H1 (cell line): ENCODE results near the gene AP1S1.

Experiments
- CEBPB ChIP-seq: IDR thresholded peaks from 2 replicates; pipeline ENCODE4 v1.6.1; 2012; ENCODE audit warnings: low read depth, low read length
- EGR1 ChIP-seq: IDR thresholded peaks from 2 replicates; pipeline ENCODE4 v1.6.1; 2011; ENCODE audit warnings: low read depth, low read length, borderline replicate concordance
- EP300 ChIP-seq, 2 experiments: IDR thresholded peaks; 1 replicate in 1 of 2; 2 replicates in 1 of 2; pipeline ENCODE4 v1.6.1; 2011 to 2012; ENCODE audit warnings: low read depth in 2 of 2, low read length in 2 of 2, mild to moderate bottlenecking in 2 of 2, borderline replicate concordance in 1 of 2, inconsistent platforms in 1 of 2, moderate library complexity in 1 of 2
- FOSL1 ChIP-seq: IDR thresholded peaks from 2 replicates; pipeline ENCODE4 v1.6.1; 2011; ENCODE audit warnings: mild to moderate bottlenecking, low read depth, low read length, moderate library complexity; ENCODE audit not compliant: insufficient read depth
- HDAC2 ChIP-seq, 2 experiments: fragments of 300-600 bp in 1 of 2; sonication (generic) in 1 of 2; IDR thresholded peaks; 2 replicates each; pipeline ENCODE4 v1.6.1; 2011 to 2012; ENCODE audit warnings: low read depth in 2 of 2, low read length in 2 of 2, mild to moderate bottlenecking in 2 of 2, moderate library complexity in 2 of 2, borderline replicate concordance in 1 of 2, inconsistent platforms in 1 of 2
- HDAC6 ChIP-seq: IDR thresholded peaks from one replicate; pipeline ENCODE4 v1.7.1; 2012; ENCODE audit warnings: low read depth, mild to moderate bottlenecking, inconsistent platforms, low read length, moderate library complexity
- JUND ChIP-seq: IDR thresholded peaks from 2 replicates; pipeline ENCODE4 v1.6.1; 2011; ENCODE audit warnings: mild to moderate bottlenecking, improper control_type of control experiment, low read length
- KDM4A ChIP-seq: IDR thresholded peaks from one replicate; pipeline ENCODE4 v1.7.1; 2012; ENCODE audit warnings: low read depth, mild to moderate bottlenecking, moderate library complexity, low read length, inconsistent platforms; ENCODE audit not compliant: severe bottlenecking
- POLR2A ChIP-seq, 2 experiments: IDR thresholded peaks; 1 replicate in 1 of 2; 2 replicates in 1 of 2; pipeline ENCODE4 v1.6.1; 2011; ENCODE audit warnings: low read depth in 2 of 2, low read length in 2 of 2, mild to moderate bottlenecking in 2 of 2; ENCODE audit errors: control extremely low read depth in 1 of 2
- RXRA ChIP-seq: IDR thresholded peaks from 2 replicates; pipeline ENCODE4 v1.6.1; 2011; ENCODE audit warnings: low read depth, mild to moderate bottlenecking, low read length, moderate library complexity; ENCODE audit not compliant: insufficient read depth
- SAP30 ChIP-seq: fragments of 300-600 bp; sonication (generic); IDR thresholded peaks from 2 replicates; pipeline ENCODE4 v1.7.1; 2012; ENCODE audit warnings: low read length, moderate library complexity, mild to moderate bottlenecking, inconsistent platforms; ENCODE audit not compliant: insufficient read depth, insufficient replicate concordance
- SIN3A ChIP-seq, 2 experiments: IDR thresholded peaks in 1 of 2; conservative IDR thresholded peaks in 1 of 2; 2 replicates each; pipeline ENCODE4 v1.6.1; 2011 to 2012; ENCODE audit warnings: low read length in 2 of 2, improper control_type of control experiment in 1 of 2, low read depth in 1 of 2, mild to moderate bottlenecking in 1 of 2
- ZNF274 ChIP-seq: IDR thresholded peaks from 2 replicates; pipeline ENCODE4 v1.7.0; 2012; ENCODE audit warnings: low read length, borderline replicate concordance; ENCODE audit errors: extremely low read depth
- TF ChIP-seq, protein P1 (sequence below), 3 experiments: IDR thresholded peaks; 1 replicate in 2 of 3; 2 replicates in 1 of 3; pipeline versions ENCODE4 v1.5.1 to v1.6.1; 2011; ENCODE audit warnings: low read length in 3 of 3, mild to moderate bottlenecking in 3 of 3, inconsistent platforms in 2 of 3, low read depth in 1 of 3, moderate library complexity in 1 of 3; ENCODE audit not compliant: insufficient read depth in 1 of 3; ENCODE audit errors: control extremely low read depth in 1 of 3

DNA sequence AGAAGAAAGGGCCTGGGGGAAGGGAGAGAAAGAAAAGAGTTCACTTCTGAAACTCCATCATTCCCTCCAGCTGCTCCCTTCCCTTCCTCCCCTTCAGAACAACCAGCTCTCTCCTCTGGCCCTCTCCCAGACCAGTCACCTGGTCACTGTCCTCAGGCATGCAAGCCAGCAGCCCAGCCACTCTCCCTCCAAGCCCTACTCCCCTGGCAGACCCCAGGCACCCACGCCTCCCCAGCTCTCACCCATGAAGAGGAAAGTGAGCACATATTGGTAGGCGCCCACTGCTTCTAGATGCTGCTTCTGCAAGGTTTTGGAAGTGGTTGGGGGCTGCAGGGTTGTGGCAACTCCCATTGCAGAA, 46.2 kb downstream of the AP1S1 start:
- TF ChIP-seq ZNF274 (no peak), SAP30 (no peak), SIN3A (conservative IDR thresholded peaks at IDR 0.05 in 1 of 2, IDR thresholded peaks at IDR 0.05 in 1 of 2; ENCODE audit: low read depth in 1 of 2, low read length in 2 of 2) (no peak), CEBPB (no peak), KDM4A (no peak), POLR2A (IDR thresholded peaks at IDR 0.05; ENCODE audit: control extremely low read depth in 1 of 2, low read depth in 2 of 2, low read length in 2 of 2) (no peak), RXRA (no peak), JUND (no peak), EGR1 (no peak), FOSL1 (no peak), EP300 (IDR thresholded peaks at IDR 0.05; ENCODE audit: borderline replicate concordance in 1 of 2, low read depth in 2 of 2, low read length in 2 of 2) (no peak), HDAC2 (IDR thresholded peaks at IDR 0.05; ENCODE audit: borderline replicate concordance in 1 of 2, low read depth in 2 of 2, low read length in 2 of 2) (no peak), HDAC6 (no peak)
- TF ChIP-seq, protein P1, sequence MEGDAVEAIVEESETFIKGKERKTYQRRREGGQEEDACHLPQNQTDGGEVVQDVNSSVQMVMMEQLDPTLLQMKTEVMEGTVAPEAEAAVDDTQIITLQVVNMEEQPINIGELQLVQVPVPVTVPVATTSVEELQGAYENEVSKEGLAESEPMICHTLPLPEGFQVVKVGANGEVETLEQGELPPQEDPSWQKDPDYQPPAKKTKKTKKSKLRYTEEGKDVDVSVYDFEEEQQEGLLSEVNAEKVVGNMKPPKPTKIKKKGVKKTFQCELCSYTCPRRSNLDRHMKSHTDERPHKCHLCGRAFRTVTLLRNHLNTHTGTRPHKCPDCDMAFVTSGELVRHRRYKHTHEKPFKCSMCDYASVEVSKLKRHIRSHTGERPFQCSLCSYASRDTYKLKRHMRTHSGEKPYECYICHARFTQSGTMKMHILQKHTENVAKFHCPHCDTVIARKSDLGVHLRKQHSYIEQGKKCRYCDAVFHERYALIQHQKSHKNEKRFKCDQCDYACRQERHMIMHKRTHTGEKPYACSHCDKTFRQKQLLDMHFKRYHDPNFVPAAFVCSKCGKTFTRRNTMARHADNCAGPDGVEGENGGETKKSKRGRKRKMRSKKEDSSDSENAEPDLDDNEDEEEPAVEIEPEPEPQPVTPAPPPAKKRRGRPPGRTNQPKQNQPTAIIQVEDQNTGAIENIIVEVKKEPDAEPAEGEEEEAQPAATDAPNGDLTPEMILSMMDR (IDR thresholded peaks at IDR 0.05; ENCODE audit: control extremely low read depth in 1 of 3, insufficient read depth in 1 of 3, low read depth in 1 of 3, low read length in 3 of 3) = no peak
